GM18517 (cell line): ENCODE data around the gene CLIP2.
"Not testable (repeated sequence)": the region's sequence is repeated elsewhere in the genome, so short reads cannot be mapped to it uniquely, and the experiment has no call there.

Source experiments
- ATAC-seq: cut with Tn5 transposase; IDR thresholded peaks from one replicate; pipeline ENCODE4 v1.9.1; 2021; ENCODE audit warnings: mild to moderate bottlenecking, moderate library complexity; ENCODE audit not compliant: unreplicated experiment

The CLIP2 gene

DNA sequence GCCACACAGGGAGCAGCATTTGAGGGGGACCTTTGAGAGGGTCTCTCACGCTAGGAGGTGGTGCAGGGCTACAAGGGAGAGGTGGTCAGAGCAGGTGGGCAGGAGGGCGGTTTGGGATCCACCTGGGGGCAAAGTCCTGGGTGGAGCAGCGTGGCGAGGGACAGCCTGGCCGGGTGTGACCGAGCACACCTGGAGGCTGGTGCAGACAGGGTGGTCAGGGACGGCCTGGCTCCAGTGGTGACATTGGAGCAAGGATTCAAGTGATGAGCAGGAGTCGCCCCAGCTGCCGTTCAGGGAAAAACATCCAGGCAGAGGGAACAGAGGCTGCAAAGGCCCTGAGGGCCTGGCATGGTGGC, 36.0 kb downstream of the CLIP2 start:
- ATAC-seq, result no peak

DNA sequence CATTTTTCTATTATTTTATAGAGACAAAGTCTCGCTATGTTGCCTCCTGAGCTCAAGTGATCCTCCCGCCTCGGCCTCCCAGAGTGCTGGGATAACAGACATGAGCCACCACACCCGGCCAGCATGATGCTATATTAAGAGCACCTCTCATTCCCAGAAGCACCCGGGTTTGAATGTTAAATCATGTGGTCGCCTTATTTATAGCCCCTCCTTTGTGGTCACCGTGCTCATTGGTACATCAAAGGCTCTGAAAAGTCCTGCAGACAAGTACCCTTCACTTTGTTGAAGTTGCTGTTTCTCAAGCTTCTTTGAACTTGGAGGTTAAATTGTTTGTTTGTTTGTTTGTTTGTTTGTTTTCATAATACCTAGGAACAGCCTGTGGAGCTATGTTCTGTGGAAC, 40.0 kb downstream of the CLIP2 start:
- no peak for ATAC-seq

DNA sequence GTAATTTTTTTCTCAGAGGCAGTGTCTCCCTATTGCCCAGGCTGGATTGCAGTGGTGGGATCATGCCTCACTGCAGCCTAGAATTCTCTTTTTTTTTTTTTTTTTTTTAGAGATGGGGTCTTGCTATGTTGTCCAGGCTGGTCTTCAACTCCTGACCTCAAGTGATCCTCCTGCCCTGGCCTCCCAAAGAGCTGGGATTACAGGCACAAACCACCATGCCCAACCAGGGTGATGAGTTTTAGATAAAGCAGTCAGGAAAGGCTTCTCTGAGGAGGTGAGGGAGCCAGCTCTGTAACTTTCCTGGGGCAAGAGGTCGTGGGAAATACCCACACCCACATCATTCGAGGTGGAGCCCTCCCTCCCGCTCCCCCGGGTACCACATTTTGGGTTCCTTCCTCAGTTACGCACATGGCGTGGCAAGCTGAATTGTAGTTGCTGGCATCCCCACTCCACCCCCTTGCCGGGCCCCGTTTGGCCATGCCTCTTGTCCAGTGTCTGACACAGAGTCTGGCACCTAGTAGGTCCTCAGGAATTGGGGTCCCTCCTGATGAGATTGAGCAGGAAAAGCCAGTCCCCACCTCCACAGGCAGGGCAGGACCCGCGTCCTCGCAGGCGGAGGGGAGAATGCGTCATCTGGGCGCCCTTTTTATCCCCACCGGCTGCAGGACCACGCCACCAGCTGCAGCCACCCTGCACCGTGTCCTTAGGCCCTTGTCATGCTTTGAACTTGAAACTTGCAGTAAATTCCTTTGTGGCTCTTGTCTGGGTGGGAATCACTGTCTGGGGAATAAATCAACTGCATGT, 43.4 kb downstream of the CLIP2 start:
- ATAC-seq, result no peak

DNA sequence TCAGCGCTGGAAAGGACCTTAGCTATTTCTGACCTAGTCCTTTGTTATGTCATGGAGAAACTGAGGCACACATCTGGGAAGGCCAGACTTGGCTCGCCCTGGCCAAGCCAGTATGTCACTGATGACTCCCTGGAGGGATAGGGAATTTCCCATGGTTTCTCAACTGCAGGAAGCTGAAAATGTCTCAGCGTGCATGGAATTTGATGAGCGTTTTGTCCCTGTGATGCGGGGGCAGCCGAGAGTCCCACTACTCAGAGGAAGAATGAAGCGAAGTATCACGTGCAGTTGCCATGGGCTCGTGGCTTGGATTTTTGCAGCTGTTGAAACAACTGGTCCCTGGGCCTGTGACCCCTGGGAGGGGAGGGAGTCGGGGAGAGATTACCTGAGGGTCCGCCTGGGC, 44.8 kb downstream of the CLIP2 start:
- no peak for ATAC-seq

DNA sequence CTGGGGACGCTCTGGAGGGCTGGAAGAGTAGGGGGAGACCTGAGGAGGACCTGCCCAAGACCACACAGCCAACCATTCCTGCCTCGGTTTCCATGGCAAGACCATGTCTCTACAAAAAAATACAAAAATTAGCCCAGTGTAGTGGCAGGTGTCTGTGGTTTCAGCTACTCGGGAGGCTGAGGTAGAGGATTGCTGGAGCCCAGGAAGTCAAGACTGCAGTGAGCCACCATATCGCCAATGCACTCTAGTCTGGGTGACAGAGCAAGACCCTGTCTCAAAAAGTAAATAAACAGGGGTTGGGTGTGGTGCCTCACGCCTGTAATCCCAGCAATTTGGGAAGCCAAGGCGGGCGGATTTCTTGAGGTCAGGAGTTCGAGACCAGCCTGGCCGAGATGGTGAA, 48.7 kb downstream of the CLIP2 start:
- ATAC-seq, result no peak

DNA sequence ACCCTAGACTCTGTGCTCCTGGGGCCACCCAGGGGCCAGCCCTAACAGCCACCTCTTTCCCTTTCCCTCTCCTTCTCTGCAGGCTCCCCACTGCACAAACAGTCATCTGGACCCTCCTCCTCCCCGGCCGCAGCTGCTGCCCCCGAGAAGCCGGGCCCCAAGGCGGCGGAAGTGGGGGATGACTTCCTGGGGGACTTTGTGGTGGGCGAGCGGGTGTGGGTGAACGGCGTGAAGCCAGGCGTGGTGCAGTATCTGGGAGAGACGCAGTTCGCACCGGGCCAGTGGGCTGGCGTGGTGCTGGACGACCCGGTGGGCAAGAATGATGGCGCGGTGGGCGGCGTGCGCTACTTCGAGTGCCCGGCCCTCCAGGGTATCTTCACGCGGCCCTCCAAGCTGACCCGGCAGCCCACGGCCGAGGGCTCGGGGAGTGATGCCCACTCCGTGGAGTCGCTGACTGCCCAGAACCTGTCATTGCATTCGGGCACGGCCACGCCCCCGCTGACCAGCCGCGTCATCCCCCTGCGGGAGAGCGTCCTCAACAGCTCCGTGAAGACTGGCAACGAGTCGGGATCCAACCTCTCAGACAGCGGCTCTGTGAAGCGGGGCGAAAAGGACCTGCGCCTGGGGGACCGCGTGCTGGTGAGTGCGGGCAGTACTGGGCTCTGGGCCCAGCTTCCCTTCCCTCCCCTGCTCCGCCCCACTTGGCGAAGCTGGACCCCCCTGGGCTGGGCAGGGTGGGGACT, 49.3 kb downstream of the CLIP2 start:
- no peak for ATAC-seq

DNA sequence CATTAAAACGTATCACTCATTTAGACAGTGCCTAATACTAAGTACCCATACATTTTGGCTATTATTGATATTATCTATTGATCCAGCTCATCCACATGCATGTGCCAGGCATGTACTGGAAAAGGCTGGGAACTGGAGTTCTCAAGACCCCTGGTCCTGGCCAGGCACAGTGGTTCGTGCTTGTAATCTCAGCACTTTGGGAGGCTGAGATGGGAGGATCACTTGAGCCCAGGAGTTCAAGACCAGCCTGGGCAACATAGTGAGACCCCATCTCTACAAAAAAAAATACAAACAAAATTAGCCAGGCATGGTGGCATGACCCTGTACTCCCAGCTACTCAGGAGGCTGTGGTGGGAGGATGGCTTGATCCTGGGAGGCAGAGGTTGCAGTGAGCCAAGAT, 50.4 kb downstream of the CLIP2 start:
- ATAC-seq, result not testable (repeated sequence)

DNA sequence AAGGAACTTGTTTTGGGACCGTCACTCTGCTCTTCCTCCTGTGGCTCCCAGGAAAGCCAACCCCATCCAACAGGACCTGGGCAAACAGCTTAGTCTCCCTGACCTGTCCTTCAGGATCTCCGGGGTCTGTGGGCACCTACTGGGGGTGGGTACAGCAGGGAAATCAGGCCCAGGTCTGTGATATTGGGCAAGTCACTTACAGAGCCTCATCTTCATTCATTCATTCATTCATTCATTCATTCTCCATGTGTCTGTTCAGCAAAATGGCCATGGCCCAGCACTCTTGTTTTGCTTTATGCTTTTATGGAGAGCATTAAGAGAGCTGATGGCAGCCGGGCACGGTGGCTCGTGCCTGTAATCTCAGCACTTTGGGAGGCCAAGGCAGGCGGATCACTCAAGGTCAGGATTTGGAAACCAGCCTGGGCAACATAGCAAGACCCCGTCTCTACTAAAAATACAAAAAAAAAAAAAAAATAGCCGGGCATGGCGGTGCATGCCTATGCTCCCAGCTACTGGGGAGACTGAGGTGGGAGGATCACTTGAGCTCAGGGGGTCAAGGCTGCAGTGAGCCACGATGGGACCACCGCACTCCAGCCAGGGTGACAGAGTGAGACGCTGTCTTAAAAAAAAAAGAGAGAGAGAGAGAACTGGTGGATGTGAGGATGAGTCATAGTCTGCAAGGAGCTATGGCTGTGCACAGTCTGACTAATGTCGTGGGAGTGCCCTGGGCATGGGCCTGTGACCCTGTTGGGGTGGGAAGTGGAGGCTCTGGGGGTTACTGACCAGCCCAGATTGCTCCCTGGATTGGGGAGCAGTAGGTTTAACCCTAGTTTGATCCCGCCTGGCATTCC, 54.3 kb downstream of the CLIP2 start:
- no peak for ATAC-seq

DNA sequence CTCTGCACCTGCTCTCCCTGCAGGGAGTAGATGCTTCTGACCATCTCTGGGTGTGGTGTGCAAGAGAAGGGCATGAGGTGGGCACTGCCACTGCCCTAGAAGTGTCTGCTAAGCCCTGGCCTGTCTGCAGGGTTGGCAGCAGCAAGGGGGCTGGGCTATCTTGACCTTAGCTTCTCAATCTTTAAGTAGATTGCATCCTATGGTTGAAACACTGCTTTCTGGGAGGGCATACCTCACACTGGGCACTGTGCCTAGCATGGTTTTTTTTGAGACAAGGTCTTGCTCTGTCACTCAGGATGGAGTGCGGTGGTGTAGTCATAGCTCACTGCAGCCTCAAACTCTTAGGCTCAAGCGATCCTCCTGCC, 54.9 kb downstream of the CLIP2 start:
- ATAC-seq, result no peak

DNA sequence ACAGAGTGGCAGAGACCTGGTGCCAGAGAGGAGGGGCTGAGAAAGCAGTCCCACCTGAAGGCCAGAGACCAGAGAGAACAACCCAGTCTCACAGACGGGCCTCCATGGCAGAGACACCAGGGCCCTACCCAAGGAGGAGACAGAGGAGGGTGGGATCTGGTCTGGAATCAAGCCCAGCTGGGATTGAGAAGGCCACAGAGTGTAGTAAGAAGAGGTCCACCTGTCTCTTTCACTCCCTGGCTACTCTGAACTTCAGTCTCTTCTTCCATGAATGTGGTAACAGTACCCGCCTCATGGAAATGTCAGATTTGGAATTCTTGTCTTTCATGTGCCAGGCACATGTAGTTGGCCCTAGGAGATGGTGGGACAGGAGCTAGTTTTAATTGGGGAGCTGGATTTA, 55.6 kb downstream of the CLIP2 start:
- no peak for ATAC-seq

DNA sequence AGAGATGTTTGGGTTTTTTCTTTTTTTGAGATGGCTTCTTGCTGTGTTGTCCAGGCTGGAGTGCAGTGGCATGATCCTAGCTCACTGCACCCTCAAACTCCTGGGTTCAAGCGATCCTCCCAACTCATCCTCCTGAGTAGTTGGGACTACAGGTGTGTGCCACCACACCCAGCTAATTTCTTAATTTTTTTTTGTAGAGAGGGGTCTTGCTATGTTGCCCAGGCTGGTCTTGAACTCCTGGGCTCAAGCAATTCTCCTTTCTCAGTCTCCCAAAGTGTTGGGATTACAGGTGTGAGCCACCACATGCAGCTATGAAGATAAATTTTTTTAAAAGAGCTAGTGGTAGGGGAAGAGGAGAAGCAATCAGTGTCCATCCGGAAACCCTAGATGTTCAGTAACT, 56.8 kb downstream of the CLIP2 start:
- ATAC-seq, result no peak

DNA sequence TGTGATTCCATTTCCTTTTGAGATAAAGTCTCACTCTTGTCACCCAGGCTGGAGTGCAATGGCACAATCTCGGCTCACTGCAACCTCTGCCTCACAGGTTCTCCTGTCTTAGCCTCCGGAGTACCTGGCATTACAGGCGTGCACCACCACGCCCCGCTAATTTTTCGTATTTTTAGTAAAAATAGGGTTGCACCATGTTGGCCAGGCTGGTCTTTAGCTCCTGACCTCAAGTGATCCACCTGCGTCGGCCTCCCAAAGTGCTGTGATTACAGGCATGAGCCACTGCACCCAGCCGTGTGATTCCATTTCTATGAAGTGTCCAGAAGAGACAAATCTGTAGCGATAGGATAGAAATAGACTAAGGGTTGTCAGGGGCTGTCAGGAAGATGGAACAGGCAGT, 60.4 kb downstream of the CLIP2 start:
- no peak for ATAC-seq

DNA sequence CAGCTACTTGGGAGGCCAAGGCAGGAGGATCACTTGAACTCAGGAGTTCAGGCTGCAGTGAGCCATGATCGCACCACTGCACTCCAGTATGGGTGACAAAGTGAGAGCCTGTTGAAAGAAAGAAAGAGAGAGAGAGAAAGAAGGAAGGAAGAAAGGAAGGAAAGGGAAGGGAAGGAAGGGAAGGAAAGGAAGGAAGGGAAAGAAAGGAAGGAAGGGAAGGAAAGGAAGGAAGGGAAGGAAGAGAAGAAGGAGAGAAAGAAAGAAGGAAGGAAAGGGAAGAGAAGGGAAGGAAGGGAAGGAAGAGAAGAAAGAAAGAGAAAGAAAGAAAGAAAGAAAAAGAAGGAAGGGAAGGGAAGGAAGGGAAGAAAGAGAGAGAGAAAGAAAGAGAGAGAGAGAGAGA, 61.5 kb downstream of the CLIP2 start:
- ATAC-seq, result no peak

DNA sequence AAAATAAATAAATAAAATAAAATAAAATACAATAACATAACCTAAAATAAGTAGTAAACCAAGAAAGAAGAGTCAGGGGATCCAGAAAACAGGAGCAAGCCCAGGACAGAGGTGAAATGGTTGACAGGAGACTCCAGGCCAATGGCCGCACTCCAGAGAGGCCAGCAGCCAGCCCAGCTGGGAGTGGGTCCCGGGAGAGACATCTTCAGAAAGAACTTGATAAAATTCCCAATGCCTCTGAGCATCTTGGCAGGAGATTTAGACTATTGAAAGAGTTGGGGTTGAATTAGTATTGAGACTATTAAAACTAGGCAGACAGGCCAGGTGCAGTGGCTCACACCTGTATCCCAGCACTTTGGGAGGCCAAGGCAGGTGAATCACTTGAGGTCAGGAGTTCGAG, 62.6 kb downstream of the CLIP2 start:
- no peak for ATAC-seq

DNA sequence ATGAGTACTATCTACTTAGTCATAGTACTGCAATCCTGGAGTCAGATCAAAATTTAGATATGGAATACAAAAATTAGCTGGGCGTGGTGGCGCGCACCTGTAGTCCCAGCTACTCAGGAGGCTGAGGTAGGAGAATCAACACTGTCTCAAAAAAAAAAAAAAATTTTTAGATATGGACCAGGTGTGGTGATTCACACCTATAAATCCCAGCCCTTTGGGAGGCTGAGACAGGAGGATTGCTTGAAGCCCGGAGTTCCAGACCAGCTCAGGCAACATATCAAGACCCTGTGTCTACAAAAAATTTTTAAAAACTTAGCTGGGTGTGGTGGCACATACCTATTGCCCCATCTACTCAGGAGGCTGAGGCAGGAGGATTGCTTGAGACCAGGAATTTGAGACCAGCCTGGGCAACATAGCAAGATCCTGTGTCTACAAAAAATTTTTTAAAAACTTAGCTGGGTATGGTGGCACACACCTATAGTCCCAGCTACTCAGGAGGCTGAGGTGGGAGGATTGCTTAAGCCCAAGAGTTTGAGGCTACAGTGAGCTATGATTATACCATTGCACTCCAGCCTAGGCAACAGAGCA, 63.4 kb downstream of the CLIP2 start:
- not testable (repeated sequence) for ATAC-seq

DNA sequence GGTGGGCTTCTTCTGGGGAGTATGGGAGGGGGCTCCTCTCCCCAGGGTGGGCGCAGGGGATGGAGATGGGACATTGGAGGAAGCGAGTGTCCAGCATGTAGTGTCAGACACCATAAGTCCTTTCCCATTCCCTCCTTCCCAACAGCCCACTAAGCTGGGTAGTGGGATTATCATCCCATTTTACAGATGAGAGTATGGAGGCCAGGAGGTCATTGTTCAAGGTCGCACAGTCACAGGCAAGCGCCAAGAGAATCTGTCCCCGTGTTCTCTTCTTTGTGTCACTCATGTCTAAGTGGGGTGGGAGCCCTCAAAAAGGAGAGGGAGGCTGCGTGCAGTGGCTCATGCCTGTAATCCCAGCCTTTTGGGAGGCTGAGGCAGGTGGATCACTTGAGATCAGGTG, 64.8 kb downstream of the CLIP2 start:
- ATAC-seq, result no peak

DNA sequence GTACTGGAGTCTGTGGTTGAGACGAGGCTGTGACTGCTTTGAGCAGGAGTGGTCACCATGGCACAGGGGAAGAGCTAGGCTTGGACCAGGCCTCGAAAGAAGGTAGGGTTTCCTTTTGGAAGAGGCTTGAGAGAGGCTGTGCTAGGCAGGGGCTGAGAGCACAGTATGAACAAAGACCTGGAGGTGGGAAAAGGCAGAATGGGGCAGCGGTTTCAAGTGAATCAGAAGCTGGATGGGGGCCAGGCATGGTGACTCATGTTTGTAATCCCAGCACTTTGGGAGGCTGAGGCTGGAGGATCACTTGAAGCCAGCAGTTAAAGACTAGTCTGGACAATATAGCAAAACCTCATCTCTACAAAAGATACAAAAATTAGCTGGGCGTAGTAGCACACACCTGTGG, 65.9 kb downstream of the CLIP2 start:
- no peak for ATAC-seq

DNA sequence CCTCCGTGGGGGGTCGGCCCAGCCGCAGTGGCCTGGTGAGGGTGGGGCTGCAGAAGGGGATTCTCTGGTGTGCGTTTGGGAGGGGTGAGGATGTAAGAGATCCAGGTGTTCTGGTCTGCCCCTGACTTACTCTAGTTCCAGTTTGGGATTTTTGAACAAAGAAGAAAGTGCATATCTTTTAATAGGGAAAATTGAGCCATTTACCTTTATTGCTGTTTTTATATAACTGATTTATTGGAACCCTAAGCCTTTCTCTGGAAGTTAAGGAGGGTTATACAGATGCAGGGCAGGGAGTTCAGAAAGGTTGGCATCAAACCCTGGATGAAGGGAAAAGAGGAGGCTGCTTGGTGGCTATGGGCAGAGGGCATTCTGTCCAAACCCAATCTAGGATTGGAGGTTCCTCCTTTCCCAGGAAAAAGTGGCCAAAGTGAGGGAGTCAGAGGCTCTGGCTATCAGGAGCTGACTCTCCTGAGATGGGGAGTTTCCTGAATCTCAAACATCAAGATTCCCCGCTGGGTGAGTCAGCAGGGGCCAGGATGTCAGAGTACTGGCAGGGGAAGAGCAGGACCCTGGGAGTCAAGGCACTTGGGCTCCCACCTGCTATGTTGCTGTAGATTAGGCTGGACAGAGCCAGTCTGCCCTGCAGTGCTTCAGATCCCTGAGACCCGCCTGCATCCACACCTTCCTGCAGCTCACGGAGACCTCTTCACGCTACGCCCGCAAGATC, 67.5 kb downstream of the CLIP2 start:
- no peak for ATAC-seq

DNA sequence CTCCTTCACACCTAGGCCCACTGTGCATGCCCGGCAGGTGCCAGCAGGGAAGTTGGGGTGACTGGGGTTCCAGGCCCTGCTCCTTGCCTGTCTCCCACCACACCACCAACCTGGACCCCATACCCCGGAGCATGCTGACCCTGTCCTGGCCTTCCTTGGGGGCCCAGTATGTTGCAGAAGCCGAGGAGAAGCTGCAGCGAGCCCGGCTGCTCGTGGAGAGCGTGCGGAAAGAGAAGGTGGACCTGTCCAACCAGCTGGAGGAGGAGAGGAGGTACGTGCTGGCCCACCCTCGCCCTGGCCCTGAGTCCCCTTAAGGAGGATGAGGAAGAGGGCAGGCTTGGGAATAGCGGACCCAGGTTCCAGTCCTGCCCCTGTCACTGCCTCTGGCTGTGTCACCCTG, 70.8 kb downstream of the CLIP2 start:
- ATAC-seq, result no peak

DNA sequence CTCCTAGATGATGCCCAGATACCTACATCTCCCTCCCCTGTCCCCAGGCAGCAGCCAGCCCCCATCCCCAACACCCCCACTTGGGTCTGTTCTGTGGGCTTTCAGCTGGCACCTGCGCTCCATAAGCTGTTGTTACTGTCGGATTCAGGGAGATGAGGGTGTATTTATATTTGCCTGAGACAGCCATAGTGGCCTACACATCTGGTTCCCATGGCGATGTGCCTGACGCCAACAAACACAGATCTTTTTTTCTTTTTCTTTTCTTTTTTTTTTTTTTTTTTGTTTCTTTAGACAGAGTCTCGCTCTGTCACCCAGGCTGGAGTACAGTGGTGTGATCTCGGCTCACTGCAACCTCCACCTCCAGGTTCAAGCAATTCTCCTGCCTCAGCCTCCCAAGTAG, 73.1 kb downstream of the CLIP2 start:
- no peak for ATAC-seq

DNA sequence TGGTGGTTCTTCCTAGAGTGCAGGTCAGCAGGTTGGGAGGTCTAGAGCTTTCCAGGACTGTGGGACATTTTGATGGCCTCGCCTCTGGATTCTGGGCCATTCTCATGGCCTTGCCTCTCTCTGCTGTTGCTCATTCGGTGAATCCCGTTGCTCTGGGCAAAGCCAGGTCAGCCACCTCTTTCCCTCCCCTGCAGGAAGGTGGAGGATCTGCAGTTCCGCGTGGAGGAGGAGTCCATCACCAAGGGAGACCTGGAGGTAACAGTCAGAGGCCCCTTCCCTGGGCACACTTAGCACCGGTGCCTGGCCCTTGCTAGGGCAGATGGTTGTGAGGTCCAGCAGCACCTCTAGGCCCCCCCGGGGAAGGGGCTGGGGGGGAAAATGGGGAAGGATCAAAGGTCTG, 74.9 kb downstream of the CLIP2 start:
- no peak for ATAC-seq
